ENCODE results near the gene KDELR1. TPM values are rescaled to one million over a fixed set of nuclear protein-coding genes. Genes with fewer than 3 reads are reported as not detected.

The KDELR1 gene
- total and polyA plus RNA-seq, 2 of the 13 experiments (the other 11 are each of a cell fraction or from before 2014, with no cell fraction given) = 134 to 185 TPM

DNA sequence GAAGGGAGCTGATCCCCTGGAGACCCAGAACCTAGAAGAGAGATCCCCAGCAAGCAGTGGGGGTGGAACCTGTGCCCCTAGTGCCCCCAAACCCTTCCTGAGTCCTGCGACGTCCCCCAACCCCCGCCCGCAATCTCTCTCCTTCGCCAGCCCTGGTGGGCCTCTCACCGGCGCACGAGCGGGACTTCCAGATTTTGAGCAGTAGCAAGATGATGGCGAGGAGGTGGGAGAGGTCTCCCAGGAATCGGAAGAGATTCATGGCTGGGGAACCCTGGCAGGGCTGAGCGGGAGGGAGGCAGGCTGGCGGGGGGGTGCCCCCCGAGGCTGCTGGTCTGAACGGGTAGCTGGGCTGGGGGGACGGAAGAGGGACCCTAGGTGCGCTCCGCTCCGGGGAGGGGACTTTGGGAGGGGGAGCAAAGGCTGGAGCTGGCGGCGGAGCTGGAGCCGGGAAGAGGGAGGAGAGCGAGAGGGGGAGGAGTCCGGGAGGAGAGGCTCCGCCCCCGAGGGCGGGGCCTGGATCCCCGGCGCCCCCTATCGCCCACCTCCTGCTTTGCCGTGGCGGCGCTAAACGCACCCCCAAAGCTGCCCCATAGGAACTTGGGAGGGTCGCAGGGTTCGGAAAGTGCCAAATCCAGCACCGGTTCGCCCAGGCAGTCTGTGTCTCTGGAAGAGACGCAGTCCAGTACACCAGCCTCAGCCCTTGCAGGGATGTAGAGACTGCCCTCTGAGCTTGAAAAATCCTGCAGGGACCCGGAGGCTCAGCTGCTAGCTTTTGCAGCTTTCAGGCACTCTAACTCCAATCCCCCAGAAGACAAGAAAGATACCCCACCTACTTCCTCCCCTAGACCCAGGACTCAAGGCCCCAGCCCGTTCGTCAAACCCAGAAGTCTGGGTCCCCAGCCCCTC is at the start of gene KDELR1 (continued):
- TF ChIP-seq, protein P1, sequence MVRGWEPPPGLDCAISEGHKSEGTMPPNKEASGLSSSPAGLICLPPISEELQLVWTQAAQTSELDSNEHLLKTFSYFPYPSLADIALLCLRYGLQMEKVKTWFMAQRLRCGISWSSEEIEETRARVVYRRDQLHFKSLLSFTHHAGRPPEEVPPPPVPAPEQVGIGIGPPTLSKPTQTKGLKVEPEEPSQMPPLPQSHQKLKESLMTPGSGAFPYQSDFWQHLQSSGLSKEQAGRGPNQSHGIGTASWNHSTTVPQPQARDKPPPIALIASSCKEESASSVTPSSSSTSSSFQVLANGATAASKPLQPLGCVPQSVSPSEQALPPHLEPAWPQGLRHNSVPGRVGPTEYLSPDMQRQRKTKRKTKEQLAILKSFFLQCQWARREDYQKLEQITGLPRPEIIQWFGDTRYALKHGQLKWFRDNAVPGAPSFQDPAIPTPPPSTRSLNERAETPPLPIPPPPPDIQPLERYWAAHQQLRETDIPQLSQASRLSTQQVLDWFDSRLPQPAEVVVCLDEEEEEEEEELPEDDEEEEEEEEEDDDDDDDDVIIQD (CRISPR knock-in tag; IDR thresholded peaks at IDR 0.05; ENCODE audit: low read depth) = peak; percentile 33; the same call in 1 of the 2 replicates
- no peak for TF ChIP-seq CENPT (CRISPR knock-in tag; IDR thresholded peaks at IDR 0.05; ENCODE audit: low read depth)
- TF ChIP-seq ZNF746 (CRISPR knock-in tag; IDR thresholded peaks at IDR 0.05) = no peak
- no peak; the same call in 1 of the 2 replicates for TF ChIP-seq ZNF891 (CRISPR knock-in tag; IDR thresholded peaks at IDR 0.05)
- TF ChIP-seq, protein P2, sequence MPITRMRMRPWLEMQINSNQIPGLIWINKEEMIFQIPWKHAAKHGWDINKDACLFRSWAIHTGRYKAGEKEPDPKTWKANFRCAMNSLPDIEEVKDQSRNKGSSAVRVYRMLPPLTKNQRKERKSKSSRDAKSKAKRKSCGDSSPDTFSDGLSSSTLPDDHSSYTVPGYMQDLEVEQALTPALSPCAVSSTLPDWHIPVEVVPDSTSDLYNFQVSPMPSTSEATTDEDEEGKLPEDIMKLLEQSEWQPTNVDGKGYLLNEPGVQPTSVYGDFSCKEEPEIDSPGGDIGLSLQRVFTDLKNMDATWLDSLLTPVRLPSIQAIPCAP (CRISPR knock-in tag; IDR thresholded peaks at IDR 0.05; ENCODE audit: low read depth) = no peak
- TF ChIP-seq HIC2 (CRISPR knock-in tag; IDR thresholded peaks at IDR 0.05; ENCODE audit: low read depth) = 0 out of 2 replicates have a peak, but pooled peaks have one; percentile 3
- TF ChIP-seq ZC3H13 (CRISPR knock-in tag; IDR thresholded peaks at IDR 0.05) = 0 out of 2 replicates have a peak, but pooled peaks have one; percentile 13
- TF ChIP-seq SCMH1 (CRISPR knock-in tag; IDR thresholded peaks at IDR 0.05; ENCODE audit: borderline replicate concordance) = no peak
- no peak for TF ChIP-seq ZNF567 (CRISPR knock-in tag; IDR thresholded peaks at IDR 0.05; ENCODE audit: borderline replicate concordance)
- TF ChIP-seq PITX1 (CRISPR knock-in tag; IDR thresholded peaks at IDR 0.05) = no peak
- TF ChIP-seq FOXO4 (CRISPR knock-in tag; conservative IDR thresholded peaks at IDR 0.05) = no peak
- TF ChIP-seq, protein P3, sequence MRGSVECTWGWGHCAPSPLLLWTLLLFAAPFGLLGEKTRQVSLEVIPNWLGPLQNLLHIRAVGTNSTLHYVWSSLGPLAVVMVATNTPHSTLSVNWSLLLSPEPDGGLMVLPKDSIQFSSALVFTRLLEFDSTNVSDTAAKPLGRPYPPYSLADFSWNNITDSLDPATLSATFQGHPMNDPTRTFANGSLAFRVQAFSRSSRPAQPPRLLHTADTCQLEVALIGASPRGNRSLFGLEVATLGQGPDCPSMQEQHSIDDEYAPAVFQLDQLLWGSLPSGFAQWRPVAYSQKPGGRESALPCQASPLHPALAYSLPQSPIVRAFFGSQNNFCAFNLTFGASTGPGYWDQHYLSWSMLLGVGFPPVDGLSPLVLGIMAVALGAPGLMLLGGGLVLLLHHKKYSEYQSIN (CRISPR knock-in tag; IDR thresholded peaks at IDR 0.05; ENCODE audit: borderline replicate concordance) = no peak
- TF ChIP-seq ZNF768 (CRISPR knock-in tag; IDR thresholded peaks at IDR 0.05) = no peak
- TF ChIP-seq ISL2 (CRISPR knock-in tag; IDR thresholded peaks at IDR 0.05) = no peak
- no peak for TF ChIP-seq ZNF143 (CRISPR knock-in tag; IDR thresholded peaks at IDR 0.05)
- 0 out of 2 replicates have a peak, but pooled peaks have one; percentile 22 for TF ChIP-seq ZNF333 (CRISPR knock-in tag; IDR thresholded peaks at IDR 0.05; ENCODE audit: borderline replicate concordance)
- TF ChIP-seq ZNF207 (IDR thresholded peaks at IDR 0.05; ENCODE audit: borderline replicate concordance) = no peak
- no peak for TF ChIP-seq SOX5 (CRISPR knock-in tag; IDR thresholded peaks at IDR 0.05; ENCODE audit: borderline replicate concordance)
- no peak for TF ChIP-seq HOXD1 (CRISPR knock-in tag; IDR thresholded peaks at IDR 0.05)
- TF ChIP-seq, protein P4, sequence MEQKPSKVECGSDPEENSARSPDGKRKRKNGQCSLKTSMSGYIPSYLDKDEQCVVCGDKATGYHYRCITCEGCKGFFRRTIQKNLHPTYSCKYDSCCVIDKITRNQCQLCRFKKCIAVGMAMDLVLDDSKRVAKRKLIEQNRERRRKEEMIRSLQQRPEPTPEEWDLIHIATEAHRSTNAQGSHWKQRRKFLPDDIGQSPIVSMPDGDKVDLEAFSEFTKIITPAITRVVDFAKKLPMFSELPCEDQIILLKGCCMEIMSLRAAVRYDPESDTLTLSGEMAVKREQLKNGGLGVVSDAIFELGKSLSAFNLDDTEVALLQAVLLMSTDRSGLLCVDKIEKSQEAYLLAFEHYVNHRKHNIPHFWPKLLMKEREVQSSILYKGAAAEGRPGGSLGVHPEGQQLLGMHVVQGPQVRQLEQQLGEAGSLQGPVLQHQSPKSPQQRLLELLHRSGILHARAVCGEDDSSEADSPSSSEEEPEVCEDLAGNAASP (CRISPR knock-in tag; IDR thresholded peaks at IDR 0.05; ENCODE audit: borderline replicate concordance) = no peak
- peak; percentile 15; the same call in 1 of the 2 replicates for TF ChIP-seq ZBTB20 (CRISPR knock-in tag; IDR thresholded peaks at IDR 0.05; ENCODE audit: borderline replicate concordance, low read depth)

All from HepG2 (cell line).